ENCODE data around the gene CYP3A5.
"Not testable (repeated sequence)": the region's sequence is repeated elsewhere in the genome, so short reads cannot be mapped to it uniquely, and the experiment has no call there.

The CYP3A5 gene

GRCh38 chr7:99679400-99680191 lies at the start of gene CYP3A5:
CYP3A5 (minus strand) TSS chr7:99679996; CDS start chr7:99679896, 100 bp downstream.
- DNase-seq = no peak

DNA sequence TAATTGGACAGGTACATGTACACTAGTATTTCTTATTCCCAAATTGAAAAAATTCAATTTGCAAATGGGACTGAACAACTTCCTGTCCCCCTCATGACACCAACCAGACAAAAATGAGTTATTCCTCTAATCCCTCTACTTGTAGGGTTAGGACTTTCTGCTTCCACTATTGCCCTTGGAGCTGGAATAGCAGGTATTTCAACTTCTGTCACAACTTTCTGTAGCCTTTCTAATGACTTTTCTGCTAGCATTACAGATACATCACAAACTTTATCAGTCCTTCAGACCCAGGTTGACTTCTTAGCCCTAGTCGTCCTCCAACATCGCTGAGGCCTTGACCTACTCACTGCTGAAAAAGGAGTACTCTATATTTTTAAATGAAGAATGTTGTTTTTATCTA lies 48.8 kb upstream of the CYP3A5 start:
- DNase-seq = no peak

DNA sequence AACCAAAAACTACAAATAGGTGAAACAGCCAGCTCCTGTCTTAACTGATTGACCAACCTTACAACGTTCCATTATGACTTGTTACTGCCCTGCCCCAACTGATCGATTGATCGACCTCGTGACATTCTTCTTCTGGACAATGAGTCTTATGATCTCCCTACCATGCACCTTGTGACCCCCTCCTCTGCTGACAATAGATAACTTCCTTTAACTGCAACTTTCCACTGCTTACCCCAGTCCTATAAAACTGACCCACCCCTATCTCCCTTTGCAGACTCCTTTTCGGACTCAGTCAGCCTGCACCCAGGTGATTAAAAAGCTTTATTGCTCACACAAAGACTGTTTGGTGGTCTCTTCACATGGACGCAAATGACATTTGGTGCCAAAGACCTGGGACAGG lies 43.4 kb upstream of the CYP3A5 start:
- DNase-seq = not testable (repeated sequence)

- no peak for DNase-seq
Observed at GRCh38 chr7:99720800-99721595, 41.2 kb upstream of the CYP3A5 start.

DNA sequence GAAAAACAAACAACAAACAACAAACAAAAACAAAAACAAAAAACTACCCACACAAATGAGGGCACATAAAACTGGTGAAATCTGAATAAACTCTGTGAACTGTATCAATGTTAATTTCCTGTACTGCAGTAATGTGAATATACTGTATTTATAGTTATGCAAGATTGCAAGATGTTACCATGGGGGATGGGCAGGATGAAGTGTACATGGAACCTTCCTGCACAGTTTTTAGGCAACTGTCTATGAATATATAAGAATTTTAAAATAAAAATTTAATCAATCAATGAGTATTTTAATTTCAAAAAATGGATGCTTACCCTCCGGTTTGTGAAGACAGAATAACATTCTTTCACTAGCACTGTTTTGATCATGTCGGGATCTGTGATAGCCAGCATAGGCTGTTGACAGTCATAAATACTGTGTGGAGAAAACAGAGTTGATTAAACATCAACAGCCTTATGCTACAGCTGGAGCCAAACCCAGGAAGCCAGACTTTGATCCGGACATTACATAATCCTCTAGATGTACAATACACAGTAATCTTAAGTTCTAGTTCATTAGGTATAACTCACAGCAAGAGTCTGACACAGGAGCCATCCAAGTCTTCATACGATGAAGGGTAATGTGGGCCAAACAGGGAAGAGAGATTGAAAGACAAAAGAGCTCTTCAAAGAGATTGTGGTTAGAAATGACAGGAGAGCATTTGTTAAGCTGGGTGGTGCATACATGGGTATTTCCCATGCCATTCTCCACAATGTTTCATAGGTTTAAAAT lies 40.4 kb upstream of the CYP3A5 start:
- DNase-seq = no peak

GRCh38 chr7:99713995-99714570 lies 34.3 kb upstream of the CYP3A5 start:
- no peak for DNase-seq

DNA sequence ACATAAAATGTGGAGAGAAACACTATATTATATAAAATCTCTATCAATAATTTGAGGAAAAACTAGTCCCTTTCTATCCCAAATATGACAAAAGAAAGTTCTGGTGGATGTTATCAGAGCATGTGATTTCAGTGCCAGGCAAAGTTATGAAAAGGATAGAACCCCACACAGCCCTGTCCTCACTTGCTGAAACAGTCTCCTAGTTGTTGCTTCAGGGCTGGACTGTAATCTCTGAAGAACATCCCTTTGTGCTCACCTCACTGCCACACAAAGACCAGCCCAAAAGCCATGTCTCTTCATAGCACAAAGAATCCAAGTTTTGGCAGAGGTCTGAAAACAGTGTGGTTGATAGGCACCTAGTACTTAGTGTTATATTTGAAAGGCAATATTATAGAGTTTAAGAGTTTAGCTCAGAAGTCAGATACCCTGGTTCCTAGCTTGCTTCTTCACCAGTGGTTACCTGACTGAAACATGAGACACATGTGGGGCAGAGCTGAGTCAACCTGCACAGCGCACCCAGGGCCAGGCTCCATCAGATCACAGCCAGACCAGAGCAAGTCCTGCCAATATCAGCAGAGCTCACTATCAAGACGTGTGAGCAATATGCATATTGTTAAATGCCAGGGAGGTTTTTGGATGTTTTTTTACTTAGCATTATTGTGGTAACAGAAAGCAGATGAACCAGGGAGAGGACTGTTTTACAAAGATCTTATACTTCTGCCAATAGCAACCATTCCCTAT lies 30.2 kb upstream of the CYP3A5 start:
- no peak for DNase-seq

GRCh38 chr7:99709260-99709659 lies 29.5 kb upstream of the CYP3A5 start:
- DNase-seq = no peak

DNA sequence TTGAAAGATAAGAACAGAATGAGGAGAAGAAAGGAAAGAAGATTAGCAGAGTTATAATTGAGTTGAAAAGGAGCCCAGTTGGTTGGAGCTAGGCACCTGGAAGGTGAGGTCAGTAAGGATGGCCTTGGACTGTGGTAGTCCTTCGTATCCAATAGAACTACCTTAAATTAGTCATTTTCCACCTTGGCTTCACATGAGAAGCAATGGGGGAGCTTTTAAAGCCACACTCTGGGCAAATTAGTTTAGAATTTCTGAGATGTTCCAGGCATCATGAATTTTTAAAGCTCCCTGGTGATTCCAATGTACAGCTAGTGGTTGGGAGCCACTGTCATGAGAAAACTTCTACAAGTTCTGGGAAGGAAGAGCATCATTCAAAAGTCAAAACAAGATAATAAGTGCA lies 27.3 kb upstream of the CYP3A5 start:
- no peak for DNase-seq

DNA sequence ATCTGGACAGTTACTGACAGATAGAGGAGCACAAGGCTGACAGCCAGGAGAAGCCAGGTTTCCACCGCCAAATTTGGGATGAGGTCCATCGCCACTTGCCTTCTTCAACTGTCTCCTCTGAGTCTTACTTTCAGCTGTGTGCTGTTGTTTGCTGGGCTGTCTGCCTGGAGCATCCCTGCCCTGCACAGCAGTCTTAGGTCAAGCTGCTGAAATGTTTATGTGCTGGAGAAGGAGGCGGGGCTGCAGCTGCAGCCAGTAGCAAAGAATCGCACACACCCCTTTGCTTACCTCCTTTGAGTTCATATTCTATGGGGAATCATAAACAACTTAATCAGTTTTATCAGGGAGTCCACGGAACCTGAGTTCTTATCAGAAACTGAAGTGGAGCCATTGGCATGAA lies 20.1 kb upstream of the CYP3A5 start:
- no peak for DNase-seq

- not testable (repeated sequence) for DNase-seq
Observed at GRCh38 chr7:99698867-99699730, 19.3 kb upstream of the CYP3A5 start.

- DNase-seq = no peak
Observed at GRCh38 chr7:99694912-99695304, 15.1 kb upstream of the CYP3A5 start.

DNA sequence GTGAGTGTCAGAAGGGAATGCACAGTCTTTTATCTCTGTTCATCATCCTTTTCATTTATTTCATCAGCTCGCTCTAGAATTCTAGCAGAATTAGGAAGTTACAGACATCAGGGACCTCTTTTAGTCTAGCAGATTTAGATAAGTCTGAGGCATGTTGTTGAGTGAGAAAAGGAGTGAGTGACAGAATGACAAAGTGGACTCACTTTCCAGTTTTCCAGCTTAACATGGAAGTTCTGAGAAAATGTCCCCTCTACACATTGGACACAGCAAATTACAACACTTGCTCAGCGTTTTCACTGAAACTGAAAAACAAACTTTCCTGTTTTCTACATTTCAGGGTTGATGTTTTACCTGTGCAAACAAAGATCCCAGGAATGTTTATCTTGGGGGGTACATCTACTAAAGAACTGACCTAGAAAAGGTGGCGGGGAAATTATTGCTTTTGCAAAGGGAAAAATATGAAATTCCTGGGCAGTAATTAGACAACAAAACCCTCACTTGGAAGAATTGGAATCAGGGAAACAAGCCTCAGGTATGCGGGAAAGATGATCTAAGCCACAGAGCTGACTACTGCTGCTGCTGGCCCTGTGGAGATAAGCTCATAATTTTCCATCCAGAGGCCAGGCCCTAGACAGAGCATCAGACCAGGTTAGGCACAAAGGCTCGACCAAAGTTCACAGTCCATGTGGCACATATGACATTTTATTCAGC lies 14.6 kb upstream of the CYP3A5 start:
- DNase-seq = no peak

GRCh38 chr7:99693427-99694200 lies 13.8 kb upstream of the CYP3A5 start:
- DNase-seq = no peak

DNA sequence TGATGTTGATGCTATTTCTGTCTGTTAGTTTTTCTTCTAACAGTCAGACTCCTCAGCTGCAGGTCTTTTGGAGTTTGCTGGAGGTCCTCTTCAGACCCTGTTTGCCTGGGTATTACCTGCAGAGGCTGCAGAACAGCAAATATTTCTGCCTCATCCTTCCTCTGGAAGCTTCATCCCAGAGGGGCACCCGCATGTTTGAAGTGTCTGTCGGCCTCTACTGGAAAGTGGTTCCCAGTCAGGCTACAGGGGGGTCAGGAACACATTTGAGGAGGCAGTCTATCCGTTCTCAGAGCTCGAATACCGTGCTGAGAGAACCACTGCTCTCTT lies 13.3 kb upstream of the CYP3A5 start:
- DNase-seq = no peak

DNA sequence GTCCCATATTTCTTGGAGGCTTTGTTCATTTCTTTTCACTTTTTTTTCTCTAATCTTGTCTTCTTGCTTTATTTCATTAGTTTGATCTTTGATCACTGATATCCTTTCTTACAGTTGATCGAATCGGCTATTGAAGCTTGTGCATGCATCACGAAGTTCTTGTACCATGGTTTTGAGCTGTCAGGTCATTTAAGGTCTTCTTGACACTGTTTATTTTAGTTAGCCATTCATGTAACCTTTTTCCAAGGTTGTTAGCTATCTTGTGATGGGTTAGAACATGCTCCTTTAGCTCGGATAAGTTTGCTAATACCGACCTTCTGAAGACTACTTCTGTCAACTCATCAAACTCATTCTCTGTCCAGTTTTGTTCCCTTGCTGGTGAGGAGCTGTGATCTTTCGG lies 12.8 kb upstream of the CYP3A5 start:
- not testable (repeated sequence) for DNase-seq

- DNase-seq = not testable (repeated sequence)
Observed at GRCh38 chr7:99691658-99692057, 11.9 kb upstream of the CYP3A5 start.

GRCh38 chr7:99690918-99691317 lies 11.1 kb upstream of the CYP3A5 start:
- DNase-seq = not testable (repeated sequence)

DNA sequence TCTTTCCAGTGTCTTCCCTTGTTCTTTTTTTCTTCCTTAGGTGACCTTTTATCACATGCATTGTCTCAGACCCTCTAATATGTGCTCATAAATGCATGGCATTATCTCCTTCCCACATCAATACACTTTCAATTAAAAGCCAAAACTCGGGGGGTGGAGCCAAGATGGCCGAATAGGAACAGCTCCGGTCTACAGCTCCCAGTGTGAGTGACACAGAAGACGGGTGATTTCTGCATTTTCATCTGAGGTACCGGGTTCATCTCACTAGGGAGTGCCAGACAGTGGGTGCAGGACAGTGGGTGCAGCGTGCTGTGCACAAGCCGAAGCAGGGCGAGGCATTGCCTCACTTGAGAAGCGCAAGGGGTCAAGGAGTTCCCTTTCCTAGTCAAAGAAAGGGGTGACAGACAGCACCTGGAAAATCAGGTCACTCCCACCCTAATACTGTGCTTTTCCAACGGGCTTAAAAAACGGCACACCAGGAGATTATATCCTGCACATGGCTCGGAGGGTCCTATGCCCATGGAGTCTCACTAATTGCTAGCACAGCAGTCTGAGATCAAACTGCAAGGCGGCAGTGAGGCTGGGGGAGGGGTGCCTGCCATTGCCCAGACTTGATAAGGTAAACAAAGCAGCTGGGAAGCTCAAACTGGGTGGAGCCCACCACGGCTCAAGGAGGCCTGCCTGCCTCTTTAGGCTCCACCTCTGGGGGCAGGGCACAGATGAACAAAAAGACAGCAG lies 6.2 kb upstream of the CYP3A5 start:
- DNase-seq = not testable (repeated sequence)
